Inflammatory macrophage (primary cell): ENCODE measurements around the gene AHSA1.
"Not testable (repeated sequence)": the region's sequence is repeated elsewhere in the genome, so short reads cannot be mapped to it uniquely, and the experiment has no call there.

Source experiments
- DNase-seq, 2 donors: peaks; one replicate each; pipeline ENCODE4 v3.0.0-alpha.2; 2020 to 2022
- total RNA-seq, 18 experiments: gene quantifications; one replicate each; lab custom pipeline; 2026; ENCODE audit warnings: mixed read lengths in 6 of 18, inconsistent platforms in 2 of 18; lab: John Stamatoyannopoulos, UW

AHSA1 gene
- 30.6 to 79.9 (median 60.6) reads per million in 18 experiments for total RNA-seq

DNA sequence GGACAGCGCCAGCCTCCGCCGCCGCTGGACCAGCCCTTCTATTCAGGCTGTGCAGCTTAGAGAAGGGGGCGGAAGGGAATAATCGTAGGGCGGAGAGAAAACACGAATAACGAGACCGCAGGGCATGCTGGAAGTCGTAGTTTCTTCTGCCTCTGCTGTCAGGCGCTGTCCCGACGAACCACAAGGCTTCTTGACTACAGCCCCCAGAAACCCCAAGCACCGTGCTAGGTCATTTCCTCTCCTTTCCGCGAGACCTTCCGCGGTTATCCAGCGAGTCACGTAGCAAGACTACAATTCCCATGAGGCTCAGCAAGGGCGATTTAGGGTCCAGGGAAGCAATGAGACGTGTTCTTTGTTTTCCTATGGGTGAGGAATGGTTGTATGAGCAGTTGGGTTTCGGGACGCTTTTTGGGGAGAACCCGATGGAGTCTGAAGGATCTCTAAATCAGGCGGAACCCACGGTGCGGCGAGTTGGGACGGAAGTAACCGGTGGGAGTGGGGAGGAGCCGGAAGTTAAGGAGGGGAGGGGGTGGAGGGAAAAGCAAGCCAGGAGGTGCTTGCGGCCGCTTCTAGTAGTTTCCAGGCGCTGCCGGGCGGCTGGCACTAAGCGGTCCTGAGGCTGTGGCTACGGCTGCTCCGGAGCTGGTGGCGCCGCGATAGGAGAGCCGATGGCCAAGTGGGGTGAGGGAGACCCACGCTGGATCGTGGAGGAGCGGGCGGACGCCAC, at the start of gene AHSA1, which contains the start of gene VIPAS39:
AHSA1 (plus strand) TSS at position 572 of the 727 bp plus-strand sequence; CDS start at position 669, 97 bp downstream.
VIPAS39 (minus strand) TSS at position 80 of the 727 bp plus-strand sequence. CDS start 3,499 bp downstream, outside the sequence.
- DNase-seq: peak; percentile 99

DNA sequence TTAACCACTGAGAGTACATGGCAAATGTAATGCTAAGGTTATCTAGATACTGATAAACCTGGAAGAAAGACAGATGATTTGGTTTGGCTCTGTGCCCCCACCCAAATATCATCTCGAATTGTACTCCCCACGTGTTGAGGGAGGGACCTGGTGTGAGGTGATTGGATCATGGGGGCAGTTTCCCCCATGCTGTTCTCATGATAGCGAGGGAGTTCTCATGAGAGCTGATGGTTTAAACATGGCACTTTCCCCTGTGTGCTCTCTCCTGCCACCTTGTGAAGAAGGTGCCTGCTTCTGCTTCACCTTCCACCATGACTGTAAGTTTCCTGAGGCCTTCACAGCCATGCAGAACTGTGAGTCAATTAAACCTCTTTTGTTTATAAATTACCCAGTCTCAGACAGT, 48.8 kb upstream of the AHSA1 start:
- DNase-seq: no peak

DNA sequence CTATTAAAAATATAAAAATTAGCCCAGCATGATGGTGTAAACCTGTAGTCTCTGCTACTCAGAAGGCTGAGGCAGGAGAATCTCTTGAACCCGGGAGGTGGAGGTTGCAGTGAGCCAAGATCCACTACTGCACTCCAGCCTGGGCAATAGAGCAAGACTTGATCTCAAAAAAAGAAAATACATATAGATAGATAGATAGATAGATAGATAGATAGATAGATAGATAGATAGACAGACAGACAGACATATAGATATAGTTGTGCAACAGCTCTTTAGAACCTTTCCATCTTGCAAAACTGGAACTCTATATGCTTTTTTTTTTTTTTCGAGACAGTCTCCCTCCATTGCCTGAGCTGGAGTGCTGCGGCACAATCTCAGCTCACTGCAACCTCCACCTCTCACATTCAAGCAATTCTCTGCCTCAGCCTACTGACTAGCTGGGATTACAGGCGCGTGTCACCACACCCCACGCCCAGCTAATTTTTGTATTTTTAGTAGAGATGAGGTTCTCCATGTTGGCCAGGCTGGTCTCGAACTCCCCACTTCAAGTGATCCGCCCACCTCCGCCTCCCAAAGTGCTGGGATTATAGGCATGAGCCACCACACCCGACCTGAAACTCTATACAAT, 42.4 kb upstream of the AHSA1 start:
- not testable (repeated sequence) for DNase-seq

DNA sequence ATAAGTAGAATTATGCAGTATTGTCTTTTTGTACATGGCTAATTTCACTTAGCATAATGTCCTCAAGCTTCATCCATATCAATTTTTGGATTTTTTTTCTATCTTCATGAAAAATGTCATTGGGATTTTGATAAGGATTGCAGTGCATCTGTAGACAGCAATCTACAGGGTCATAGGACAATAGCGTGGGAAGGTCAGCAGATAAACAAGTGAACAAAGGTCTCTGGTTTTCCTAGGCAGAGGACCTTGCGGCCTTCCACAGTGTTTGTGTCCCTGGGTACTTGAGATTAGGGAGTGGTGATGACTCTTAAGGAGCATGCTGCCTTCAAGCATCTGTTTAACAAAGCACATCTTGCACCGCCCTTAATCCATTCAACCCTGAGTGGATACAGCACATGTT, 41.8 kb upstream of the AHSA1 start:
- DNase-seq: not testable (repeated sequence)

DNA sequence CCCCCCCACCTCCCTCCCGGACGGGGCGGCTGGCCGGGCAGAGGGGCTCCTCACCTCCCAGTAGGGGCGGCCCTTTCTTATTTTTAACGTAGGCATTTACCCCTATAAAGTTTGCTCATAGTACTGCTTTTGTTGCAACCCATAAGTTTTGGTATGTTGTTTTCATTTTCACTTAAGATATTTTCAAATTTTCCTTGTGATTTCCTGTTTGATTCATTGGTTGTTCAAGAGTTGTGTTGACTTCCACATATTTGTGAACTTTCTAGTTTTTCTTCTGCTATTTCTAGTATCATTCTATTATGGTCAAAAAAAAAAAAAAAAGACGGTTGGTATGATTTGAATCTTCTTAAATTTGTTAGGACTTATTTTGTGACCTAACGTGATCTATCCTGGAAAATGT, 41.1 kb upstream of the AHSA1 start:
- peak in 1 of 2 donors; percentile 18 for DNase-seq

DNA sequence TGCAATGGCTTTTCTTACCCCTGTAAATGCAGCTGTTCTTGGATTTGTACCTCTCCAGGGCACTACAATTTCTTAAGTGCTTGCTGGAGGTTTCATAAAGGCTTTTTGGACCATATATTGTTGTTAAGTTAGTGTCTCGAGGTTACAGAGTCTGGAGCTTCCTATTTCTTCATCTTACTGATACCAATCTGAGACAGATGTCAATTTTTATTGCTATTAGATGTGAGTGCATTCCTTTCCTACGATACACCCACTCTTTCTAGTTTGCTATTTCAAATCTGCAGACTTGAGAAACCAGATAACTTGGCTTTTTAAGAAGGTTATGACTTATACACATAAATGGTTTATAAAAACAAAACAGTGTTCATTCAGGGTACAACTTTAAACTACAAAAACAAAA, 36.7 kb upstream of the AHSA1 start:
- DNase-seq: no peak

DNA sequence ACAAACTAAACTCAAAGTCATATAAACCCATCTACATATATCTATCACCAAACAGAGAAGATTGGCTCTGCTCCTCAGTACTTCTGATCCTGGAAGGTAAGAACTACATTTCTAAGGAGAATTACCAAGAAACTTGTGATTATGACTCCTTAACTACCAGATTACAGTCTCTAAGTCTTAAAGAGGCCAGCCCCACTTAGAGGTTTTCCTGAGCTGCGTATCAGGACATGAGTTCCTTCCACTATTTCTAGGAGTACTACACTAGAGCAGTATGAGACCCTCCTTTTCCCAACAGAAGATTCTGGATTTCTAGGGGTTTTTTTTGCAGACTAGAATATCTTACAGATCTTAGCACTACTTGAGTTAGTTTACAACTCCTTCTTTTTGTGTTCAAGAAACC, 34.5 kb upstream of the AHSA1 start, which contains the start of gene NOXRED1:
NOXRED1 (minus strand) TSS at position 101 of the 400 bp plus-strand sequence. CDS start 634 bp downstream, outside the sequence.
- no peak for DNase-seq

DNA sequence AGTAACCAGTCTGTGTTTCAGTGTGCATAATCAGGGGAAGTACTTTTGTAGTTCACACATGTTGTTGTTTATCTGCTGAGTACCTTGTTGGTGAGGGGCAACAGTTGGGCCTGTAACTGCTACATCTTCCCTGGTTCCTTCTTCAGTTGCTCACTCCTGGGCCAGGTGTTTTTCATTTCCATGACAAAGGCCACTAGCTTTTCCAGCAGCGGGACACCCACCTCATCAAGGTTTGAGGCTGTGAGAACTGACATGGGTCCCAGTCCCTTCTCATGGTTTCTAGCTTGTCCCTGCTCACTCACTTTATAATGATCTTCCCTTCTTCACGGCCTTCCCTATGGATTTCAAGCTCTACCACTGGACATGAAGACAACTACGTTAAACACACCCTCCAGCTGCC, 33.0 kb upstream of the AHSA1 start:
- DNase-seq: no peak

DNA sequence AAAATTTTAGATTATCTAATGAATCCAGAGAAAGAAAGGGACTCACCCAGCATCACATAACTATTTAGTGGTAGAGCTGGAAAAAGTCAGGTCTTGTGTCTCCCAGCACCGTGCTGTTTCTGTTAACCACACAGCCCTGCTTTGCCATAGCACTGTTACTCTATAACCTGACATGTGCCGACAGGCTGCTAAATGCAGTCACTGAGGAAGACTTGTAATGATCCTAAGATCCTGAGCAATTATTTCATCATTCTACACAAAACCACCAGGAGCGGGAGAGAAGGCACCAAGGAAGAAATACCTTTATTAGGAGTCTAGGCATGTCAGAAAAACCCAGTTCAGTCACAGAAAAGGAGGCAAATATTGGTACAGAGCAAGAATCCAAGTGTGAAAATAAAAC, 31.5 kb upstream of the AHSA1 start:
- no peak for DNase-seq

DNA sequence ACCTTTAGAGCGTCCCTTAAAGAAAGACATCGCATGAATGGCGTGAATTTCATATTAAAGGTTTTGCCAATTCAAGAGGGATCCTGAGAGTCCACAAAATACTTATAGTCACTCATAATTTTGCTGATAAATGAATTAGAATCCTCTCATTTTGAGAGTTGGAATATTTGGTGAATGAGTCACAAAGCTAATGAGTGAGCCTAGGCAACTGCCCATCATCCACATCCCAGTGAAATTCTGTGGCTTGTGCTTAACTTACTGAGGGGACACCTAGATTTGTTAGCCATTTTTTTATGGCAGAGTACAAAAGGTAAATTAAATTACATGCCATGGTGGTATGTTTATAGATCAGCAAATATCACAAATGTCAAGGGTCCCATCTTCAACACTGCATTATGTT, 21.9 kb upstream of the AHSA1 start:
- no peak for DNase-seq

DNA sequence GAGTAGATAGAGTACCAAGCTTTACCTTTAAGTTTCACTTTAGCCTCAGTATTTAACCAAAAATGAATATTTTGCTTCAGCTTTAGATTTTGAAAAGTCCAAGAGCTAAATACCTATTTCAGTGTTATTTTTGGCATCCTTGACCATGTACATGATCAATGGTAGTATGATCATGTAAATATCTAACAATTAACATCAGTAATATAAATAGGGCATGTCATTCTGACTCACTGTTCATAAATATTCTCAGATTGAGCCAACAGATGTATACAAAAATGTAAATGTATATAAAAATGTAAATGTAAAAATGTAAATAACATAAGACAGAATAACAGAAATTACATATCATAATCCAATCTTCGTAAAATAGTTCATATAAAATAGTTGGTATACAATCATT, 19.3 kb upstream of the AHSA1 start:
- DNase-seq: no peak

DNA sequence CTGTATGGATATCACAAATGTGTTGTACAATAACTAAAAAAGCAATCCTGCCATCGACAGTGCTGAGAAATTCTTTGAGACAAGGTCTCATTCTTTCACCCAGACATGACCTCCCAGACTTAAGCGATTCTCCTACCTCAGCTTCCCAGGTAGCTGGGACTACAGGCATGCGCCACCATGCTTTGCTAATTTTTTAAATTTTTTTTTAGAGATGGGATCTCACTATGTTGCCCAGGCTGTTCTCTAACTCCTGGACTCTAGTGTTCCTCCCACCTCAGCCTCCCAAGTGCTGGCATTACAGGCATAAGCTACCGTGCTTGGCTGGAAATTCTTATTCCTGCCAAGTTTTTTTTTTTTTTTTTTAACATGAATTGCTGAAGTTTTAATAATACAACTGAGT, 18.0 kb upstream of the AHSA1 start:
- no peak for DNase-seq

DNA sequence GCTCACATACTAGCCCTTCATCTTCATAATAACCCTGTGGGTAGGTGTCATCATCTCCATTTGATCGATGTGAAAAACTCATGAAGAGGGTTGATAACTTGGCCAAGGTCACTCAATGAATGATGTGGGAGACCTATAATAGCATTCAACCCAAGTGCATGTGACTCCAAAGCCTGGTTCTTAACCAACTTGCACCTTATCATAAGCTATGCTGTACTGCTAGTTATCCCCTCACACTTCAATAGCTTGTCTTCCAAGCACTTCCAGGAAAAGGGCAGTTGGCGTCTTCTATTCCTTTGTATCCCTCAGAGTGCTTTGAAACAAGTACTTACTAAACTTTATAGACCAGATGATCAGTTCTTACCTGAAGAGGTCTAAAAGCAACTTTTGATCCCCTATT, 15.7 kb upstream of the AHSA1 start:
- no peak for DNase-seq

DNA sequence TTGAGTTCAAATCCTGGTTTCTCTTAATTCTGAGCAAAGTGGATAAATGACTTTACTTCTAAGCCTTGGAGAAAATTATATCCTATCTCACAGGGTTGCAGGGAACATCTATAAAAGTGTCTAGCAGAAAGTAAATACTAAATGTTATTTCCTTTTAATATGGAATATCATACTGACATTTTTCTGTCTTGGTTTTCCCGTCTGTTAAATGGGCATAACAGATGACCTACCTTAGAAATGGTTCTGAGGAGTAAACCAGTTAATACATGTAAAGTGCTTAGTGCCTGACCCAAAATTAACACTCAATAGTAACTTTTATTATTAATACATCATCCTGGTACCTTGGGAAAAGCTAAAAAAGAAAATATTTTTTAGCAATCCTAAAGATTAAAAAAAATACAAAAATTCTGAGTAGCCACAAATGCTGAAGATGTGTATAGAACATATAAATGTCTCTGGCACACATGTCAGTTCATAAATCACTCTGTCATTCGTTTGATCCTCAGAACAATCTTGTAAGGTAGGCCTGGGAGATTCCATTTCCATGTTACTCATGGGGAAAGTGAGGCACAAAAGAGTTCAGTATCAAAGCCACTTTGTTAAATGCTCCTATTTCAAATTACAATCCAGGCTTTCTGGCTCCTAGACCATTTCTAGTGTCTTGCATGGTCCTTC, 1.8 kb upstream of the AHSA1 start:
- no peak for DNase-seq

DNA sequence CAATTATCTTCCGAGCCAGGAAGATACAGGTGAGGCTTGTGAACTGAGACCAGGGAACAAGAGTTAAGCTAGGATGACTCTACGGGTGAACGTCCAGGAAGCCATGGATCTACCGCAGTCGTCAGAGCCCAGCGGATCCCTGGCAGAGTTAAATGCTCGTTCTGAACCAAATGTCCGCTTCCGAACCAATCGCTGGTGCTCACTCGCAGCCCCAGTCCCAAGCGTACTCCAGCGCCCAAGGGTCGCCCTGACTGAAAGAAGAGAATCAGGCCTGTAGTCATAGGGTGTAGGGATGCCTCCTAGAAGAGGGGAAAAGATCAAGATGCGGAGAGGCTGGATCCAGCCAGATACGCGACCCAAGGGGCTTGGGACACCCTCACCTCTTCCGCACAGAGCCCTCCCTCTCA, 775 bp upstream of the AHSA1 start:
- DNase-seq: no peak

DNA sequence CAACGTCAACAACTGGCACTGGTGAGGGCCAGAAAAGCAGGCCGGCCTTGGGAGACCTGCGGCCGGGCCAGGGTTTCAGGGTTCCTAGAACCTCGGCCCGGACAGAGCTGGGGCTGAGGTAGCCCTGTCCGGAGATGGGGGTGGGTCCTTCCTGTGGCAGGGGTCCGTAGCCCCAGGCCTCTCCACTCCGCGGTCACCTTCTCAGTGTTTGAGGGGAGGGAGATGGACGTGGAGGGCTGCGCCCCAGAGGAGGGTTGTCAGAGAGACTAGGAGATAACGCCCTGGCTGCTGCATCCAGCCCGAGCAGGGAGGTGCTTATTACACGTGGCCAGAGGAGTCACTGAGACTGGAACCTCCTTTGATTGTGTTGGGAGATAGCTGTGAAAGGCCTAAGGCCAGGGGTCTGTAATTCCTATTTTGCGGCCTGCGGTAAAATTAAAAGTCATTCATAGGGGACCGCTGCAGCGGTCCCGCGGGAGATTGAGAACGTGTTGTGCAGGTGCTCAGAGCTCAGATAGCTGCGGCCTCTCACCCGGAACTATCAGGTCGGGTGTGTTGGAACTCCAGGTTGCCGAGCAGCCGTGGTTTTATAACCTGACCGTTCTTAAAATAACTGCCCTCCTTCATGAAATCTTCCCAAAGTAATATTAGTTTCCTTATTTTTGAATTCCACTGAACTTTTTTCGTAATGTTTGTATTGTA, 507 bp downstream of the AHSA1 start:
- peak in 1 of 2 donors; percentile 16 for DNase-seq

DNA sequence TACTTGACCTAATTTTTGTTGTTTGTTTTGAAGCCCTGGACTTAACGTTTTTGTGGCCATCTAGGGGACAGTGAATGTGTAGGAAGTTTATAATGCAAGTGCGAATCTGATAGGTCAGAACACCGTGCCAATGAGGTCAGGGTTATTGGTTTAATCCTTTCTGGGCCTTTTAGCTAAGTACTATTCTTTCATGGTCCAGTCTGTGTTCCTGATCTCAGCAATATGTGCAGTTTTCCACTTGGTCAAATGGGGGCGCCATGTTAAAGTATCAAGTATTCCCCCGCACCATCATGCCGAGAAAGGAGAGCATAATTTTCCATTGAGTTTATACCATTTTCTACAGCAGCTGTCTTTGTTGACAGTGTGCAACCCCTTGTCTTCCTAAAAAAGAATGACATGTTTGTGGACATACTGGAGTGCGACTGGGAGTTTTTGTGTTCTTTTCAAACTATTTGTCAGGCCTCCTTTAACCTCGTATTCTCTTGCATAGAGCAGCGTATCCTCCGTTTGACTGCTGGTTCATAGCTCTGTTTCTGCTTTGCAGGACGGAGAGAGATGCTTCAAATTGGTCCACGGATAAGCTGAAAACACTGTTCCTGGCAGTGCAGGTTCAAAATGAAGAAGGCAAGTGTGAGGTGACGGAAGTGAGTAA, 1.3 kb downstream of the AHSA1 start:
- DNase-seq: peak; percentile 79 to 82

DNA sequence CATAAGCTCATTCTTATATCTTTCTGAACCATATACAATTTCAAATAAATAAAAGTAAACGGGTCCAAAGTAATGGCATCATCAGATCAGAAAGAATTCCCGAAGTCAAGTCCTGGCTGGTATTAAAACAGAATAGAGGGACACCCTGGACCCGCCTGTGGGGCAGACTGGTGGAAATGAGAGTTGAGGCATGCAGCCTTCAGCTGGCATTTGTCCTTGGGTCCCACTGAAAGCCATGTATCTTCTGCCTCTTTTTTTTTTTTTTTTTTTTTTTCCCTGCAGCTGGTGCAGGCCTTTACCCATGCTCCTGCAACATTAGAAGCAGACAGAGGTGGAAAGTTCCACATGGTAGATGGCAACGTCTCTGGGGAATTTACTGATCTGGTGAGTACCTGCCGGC, 9.9 kb downstream of the AHSA1 start:
- DNase-seq: no peak

DNA sequence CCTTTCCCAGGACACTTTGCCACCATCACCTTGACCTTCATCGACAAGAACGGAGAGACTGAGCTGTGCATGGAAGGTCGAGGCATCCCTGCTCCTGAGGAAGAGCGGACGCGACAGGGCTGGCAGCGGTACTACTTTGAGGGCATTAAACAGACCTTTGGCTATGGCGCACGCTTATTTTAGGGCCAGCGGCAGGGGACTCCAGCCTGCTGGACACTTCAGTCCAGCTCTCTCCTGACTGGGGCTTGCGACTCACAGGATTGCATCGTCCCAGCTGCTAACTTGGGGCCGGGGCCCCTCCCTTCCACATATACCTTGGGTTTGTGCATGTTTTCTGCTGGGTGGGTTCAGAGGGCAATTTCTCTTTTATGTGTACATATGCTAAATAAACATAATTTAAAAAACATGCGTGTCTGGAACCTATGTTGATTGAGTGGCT, 11.2 kb downstream of the AHSA1 start:
- DNase-seq: no peak

DNA sequence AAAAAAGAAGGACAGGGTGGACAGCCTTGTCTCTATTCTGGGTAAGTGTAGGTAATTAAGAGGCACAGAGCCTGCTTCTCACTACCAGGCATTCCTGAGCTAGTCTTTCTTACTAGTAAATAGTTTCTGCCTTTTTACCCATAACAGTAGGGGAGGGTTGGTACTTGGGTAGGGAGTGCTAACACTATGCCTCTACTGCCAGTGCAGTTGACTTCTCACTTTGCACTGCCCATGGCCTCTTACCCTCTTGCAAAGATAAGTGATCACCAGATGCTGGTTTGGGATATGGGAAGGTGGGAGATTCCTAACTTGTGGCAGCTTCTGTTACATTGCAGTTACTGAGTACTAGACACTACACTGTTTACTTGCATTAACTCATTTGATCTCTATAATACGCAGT, 11.6 kb downstream of the AHSA1 start:
- no peak for DNase-seq

DNA sequence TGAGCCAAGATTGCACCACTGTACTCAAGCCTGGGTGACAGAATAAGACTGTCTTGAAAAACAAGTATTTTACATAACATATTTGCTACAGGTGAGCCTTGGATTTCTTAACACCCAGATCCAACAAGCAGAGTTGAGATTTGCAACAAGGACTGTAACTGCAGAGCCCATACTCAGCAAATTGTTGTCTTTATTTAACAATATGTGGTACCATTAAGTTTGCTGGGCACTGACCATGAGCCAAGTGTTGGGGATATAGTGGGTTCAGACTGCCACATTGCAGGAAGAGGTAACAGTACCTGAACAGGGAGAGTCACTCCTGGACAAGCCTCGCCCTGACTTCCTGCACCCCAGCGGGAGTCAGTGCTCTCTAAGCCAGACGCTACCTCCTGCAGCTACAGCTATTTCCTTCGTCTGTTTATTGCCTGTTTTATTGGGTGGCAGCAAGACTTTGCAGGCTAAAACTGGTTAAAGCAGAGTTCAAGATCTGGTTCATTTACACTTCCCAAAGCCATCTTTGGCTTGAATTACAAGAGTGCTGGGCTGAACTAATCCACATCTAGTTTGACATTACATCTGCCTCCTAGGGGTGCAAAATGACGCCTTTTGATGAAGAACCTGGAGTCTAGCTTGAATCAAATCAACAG, 12.5 kb downstream of the AHSA1 start:
- no peak for DNase-seq

DNA sequence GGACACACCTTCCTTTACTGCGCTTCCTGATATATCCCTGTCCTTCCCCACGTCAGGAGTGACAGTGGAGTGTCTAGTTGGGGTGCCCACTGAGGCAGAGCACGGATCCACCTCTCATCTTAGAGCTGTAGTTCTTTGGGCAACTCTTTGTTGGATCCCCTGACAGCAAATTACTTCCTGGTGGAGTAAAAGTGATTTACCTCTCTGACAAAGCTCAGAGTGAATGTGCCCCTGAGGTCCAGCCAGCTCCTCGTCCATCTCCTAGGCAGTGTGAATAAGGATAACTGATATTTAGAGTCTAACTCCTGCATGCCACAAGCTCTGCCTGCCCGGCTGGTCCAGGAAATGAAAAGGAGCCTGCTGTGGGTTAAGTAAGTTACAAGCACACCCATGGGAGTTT, 16.0 kb downstream of the AHSA1 start:
- no peak for DNase-seq
